Natural killer cell (primary cell): ENCODE results near the gene MST1. TPM values are rescaled to one million over a fixed set of nuclear protein-coding genes. Genes with fewer than 3 reads are reported as not detected.

Source experiments
- ATAC-seq, 3 donors: fragments of 150-1000 bp in 2 of 3; fragments of 200-7000 bp in 1 of 3; cut with Tn5 transposase; 1 replicate in 1 of 3; 2 replicates in 2 of 3; pipeline ENCODE4 v1.10.0; 2021; ENCODE audit warnings: mild to moderate bottlenecking in 2 of 3, moderate library complexity in 2 of 3
- DNase-seq, 2 donors: peaks; one replicate each; pipeline versions ENCODE4 v3.0.0 to v3.0.0-alpha.2; 2013 to 2021; ENCODE audit warnings: mixed read lengths in 1 of 2
- H3K27ac ChIP-seq: one replicate; pipeline ENCODE4 v1.5.1; 2013; ENCODE audit warnings: mild to moderate bottlenecking, low read length
- H3K27me3 ChIP-seq: one replicate; pipeline ENCODE4 v1.6.1; 2013; ENCODE audit warnings: low read length; ENCODE audit not compliant: control insufficient read depth, insufficient read depth
- H3K36me3 ChIP-seq: one replicate; pipeline ENCODE4 v1.6.1; 2013; ENCODE audit warnings: low read length; ENCODE audit not compliant: control insufficient read depth, insufficient read depth
- H3K4me1 ChIP-seq: one replicate; pipeline ENCODE4 v1.6.1; 2013; ENCODE audit warnings: low read length; ENCODE audit not compliant: control insufficient read depth, insufficient read depth
- H3K4me3 ChIP-seq: one replicate; pipeline ENCODE4 v1.5.1; 2013; ENCODE audit warnings: low read length
- H3K9me3 ChIP-seq: one replicate; pipeline ENCODE4 v1.6.1; 2013; ENCODE audit warnings: low read length; ENCODE audit not compliant: control insufficient read depth, insufficient read depth
- H3K27ac Mint-ChIP-seq, 2 donors: one replicate each; pipeline ENCODE4 v1.8.0; 2022; ENCODE audit warnings: mild to moderate bottlenecking in 2 of 2, mixed read lengths in 2 of 2, moderate library complexity in 1 of 2
- H3K27me3 Mint-ChIP-seq, 2 donors: one replicate each; pipeline ENCODE4 v1.8.0; 2022; ENCODE audit warnings: low read depth in 2 of 2, mixed read lengths in 2 of 2
- H3K36me3 Mint-ChIP-seq: one replicate; pipeline ENCODE4 v1.8.0; 2022; ENCODE audit warnings: mixed read lengths
- H3K4me1 Mint-ChIP-seq, 2 donors: one replicate each; pipeline ENCODE4 v1.8.0; 2022; ENCODE audit warnings: mixed read lengths in 2 of 2
- H3K4me3 Mint-ChIP-seq: one replicate; pipeline ENCODE4 v1.8.0; 2022; ENCODE audit warnings: mild to moderate bottlenecking, moderate library complexity, mixed read lengths
- H3K9me3 Mint-ChIP-seq, 2 donors: one replicate each; pipeline ENCODE4 v1.8.0; 2022; ENCODE audit warnings: mixed read lengths in 2 of 2
- WGBS: methylation state at CpG from one replicate; pipeline ENCODE4 v1.1.7; 2013; ENCODE audit warnings: missing lambda C conversion rate; ENCODE audit not compliant: insufficient coverage; 5-methylcytosine and 5-hydroxymethylcytosine counted together
- intact Hi-C: fragments of 100-400 bp; cut with micrococcal nuclease; formaldehyde crosslinking; loops from one replicate; pipeline ENCODE4 v1.14.2; 2022
- total RNA-seq, 4 donors: library from RNA; stranded (reverse); fragments of 120-200 nt in 1 of 4; gene quantifications; one replicate each; pipeline versions ENCODE4 v1.2.3 to v1.2.4, GENCODE V29; 2013 to 2022
- TF ChIP-seq, protein P1 (sequence below): fragments of 200-600 bp; IDR thresholded peaks from one replicate; pipeline ENCODE4 v1.8.0; 2022; ENCODE audit warnings: antibody characterized with exemption

Gene MST1
- total RNA-seq, 3 donors from 2014 or later (not counting 1 experiment from before 2014, with no cell fraction given), result 9.5 to 19.1 (median 15.2) TPM

DNA sequence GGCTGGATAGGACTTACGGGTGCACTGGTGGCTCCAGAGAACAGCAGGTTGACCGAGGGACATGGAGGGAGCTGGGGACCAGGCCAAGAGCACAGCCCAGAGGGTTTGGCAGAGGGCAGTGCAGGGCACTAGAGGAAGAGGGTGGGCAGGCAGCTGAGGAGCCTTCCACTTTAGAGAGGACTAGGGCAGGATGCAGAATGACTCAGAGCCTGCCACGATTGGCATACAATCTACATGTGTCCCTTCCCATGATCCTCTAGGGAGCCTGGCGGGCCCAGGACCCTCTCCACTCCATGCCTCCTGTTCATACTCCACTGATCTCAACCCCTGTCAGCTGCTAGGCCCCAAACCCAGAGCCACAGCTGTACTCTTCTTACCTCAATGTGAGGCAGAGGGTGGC lies 29.5 kb downstream of the MST1 start:
- ATAC-seq, result no peak
- no peaks in the 10 kb centered on the region for H3K9me3 ChIP-seq
- no peaks in the 10 kb centered on the region for H3K27me3 ChIP-seq
- no peaks in the 10 kb centered on the region for H3K9me3 Mint-ChIP-seq
- no peak overlapping the region for H3K27ac Mint-ChIP-seq
- intact Hi-C loops, result no loop called here
- H3K4me1 Mint-ChIP-seq, result no peaks in the 10 kb centered on the region
- H3K27ac ChIP-seq, result no peak overlapping the region
- H3K4me3 Mint-ChIP-seq, result no peak overlapping the region
- TF ChIP-seq, protein P1, sequence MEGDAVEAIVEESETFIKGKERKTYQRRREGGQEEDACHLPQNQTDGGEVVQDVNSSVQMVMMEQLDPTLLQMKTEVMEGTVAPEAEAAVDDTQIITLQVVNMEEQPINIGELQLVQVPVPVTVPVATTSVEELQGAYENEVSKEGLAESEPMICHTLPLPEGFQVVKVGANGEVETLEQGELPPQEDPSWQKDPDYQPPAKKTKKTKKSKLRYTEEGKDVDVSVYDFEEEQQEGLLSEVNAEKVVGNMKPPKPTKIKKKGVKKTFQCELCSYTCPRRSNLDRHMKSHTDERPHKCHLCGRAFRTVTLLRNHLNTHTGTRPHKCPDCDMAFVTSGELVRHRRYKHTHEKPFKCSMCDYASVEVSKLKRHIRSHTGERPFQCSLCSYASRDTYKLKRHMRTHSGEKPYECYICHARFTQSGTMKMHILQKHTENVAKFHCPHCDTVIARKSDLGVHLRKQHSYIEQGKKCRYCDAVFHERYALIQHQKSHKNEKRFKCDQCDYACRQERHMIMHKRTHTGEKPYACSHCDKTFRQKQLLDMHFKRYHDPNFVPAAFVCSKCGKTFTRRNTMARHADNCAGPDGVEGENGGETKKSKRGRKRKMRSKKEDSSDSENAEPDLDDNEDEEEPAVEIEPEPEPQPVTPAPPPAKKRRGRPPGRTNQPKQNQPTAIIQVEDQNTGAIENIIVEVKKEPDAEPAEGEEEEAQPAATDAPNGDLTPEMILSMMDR, result no peak
- 79% methylated on average over 4 of the region's 4 CpGs for WGBS
- no peaks in the 10 kb centered on the region for H3K36me3 ChIP-seq
- H3K27me3 Mint-ChIP-seq, result peaks cover 0 to 3% of the 10 kb centered on the region in 2 donors
- DNase-seq, result no peak
- no peak overlapping the region for H3K4me3 ChIP-seq
- H3K4me1 ChIP-seq, result no peaks in the 10 kb centered on the region
- no peaks in the 10 kb centered on the region for H3K36me3 Mint-ChIP-seq

- Mint-ChIP-seq H3K9me3 (no peaks in the 10 kb centered on the region), H3K27ac (no peak overlapping the region), H3K27me3 (no peaks in the 10 kb centered on the region), H3K4me3 (no peak overlapping the region), H3K4me1 (no peaks in the 10 kb centered on the region), H3K36me3 (no peaks in the 10 kb centered on the region)
- no peaks in the 10 kb centered on the region for H3K36me3 ChIP-seq
- no peaks in the 10 kb centered on the region for H3K4me1 ChIP-seq
- ATAC-seq, result no peak
- H3K9me3 ChIP-seq, result no peaks in the 10 kb centered on the region
- TF ChIP-seq, protein P1, result no peak
- H3K27ac ChIP-seq, result no peak overlapping the region
- H3K27me3 ChIP-seq, result no peaks in the 10 kb centered on the region
- H3K4me3 ChIP-seq, result no peak overlapping the region
- DNase-seq, result no peak
- intact Hi-C loops, result no loop called here
- 89% methylated on average over 2 of the region's 2 CpGs for WGBS
These were observed 30.6 kb downstream of the MST1 start for GRCh38 chr3:49658711-49659110.

GRCh38 chr3:49657208-49657915 lies 31.9 kb downstream of the MST1 start:
- no peaks in the 10 kb centered on the region for H3K9me3 ChIP-seq
- WGBS, result 95% methylated on average over 36 of the region's 36 CpGs
- no peaks in the 10 kb centered on the region for H3K27me3 ChIP-seq
- no peaks in the 10 kb centered on the region for H3K27me3 Mint-ChIP-seq
- ATAC-seq (no peak), DNase-seq (no peak)
- H3K36me3 ChIP-seq, result no peaks in the 10 kb centered on the region
- no peaks in the 10 kb centered on the region for H3K36me3 Mint-ChIP-seq
- H3K4me1 Mint-ChIP-seq, result no peaks in the 10 kb centered on the region
- TF ChIP-seq, protein P1, result no peak
- no peak overlapping the region for H3K27ac Mint-ChIP-seq
- H3K4me1 ChIP-seq, result no peaks in the 10 kb centered on the region
- no peak overlapping the region for H3K27ac ChIP-seq
- intact Hi-C loops, result no loop called here
- H3K9me3 Mint-ChIP-seq, result no peaks in the 10 kb centered on the region
- no peak overlapping the region for H3K4me3 ChIP-seq
- no peak overlapping the region for H3K4me3 Mint-ChIP-seq
